H1 (cell line): ENCODE measurements around the gene MORN4. TPM values are rescaled to one million over a fixed set of nuclear protein-coding genes. Genes with fewer than 3 reads are reported as not detected.

Experiments used
- CTCF ChIA-PET: fragments of 300-600 bp; sonication (Branson Sonifier 250); formaldehyde crosslinking; loops from one replicate; lab custom pipeline; 2021; ENCODE audit not compliant: partially characterized antibody; lab: Charles Lee
- POLR2A ChIA-PET: fragments of 300-600 bp; sonication (Branson Sonifier 250); formaldehyde crosslinking; loops from one replicate; lab custom pipeline; 2021; ENCODE audit warnings: inconsistent platforms; ENCODE audit not compliant: partially characterized antibody; lab: Charles Lee
- DNase-seq, 2 experiments: peaks; one replicate each; pipeline versions ENCODE4 v3.0.0 to v3.0.0-alpha.2; 2010 to 2022; ENCODE audit warnings: low spot score in 2 of 2, low read depth in 1 of 2, mixed read lengths in 1 of 2
- FAIRE-seq: peaks from 2 replicates; lab custom pipeline; 2011; peaks lifted over from hg19 to GRCh38; lab: Jason Lieb, UNC
- H2AFZ ChIP-seq: 2 replicates; pipeline ENCODE4 v1.8.1; 2012; ENCODE audit warnings: low read length, inconsistent platforms
- H2AK5ac ChIP-seq: 2 replicates; pipeline ENCODE4 v1.6.1; 2013; ENCODE audit warnings: low read depth, low read length
- H2BK120ac ChIP-seq: replicated peaks from 2 replicates; pipeline ENCODE3; 2013; ENCODE audit warnings: low read depth, low read length, inconsistent platforms
- H2BK12ac ChIP-seq: 2 replicates; pipeline ENCODE4 v1.6.1; 2013; ENCODE audit warnings: low read depth, low read length
- H2BK15ac ChIP-seq: 2 replicates; pipeline ENCODE4 v1.6.1; 2013; ENCODE audit warnings: low read length
- H2BK20ac ChIP-seq: 2 replicates; pipeline ENCODE4 v1.6.1; 2013; ENCODE audit warnings: low read length
- H2BK5ac ChIP-seq: 2 replicates; pipeline ENCODE4 v1.6.1; 2013; ENCODE audit warnings: low read depth, low read length
- H3K14ac ChIP-seq: 2 replicates; pipeline ENCODE4 v1.6.1; 2013; ENCODE audit warnings: inconsistent platforms; ENCODE audit not compliant: insufficient read length
- H3K18ac ChIP-seq: 2 replicates; pipeline ENCODE4 v1.6.1; 2013; ENCODE audit warnings: low read length; ENCODE audit errors: extremely low read depth
- H3K23ac ChIP-seq: 2 replicates; pipeline ENCODE4 v1.6.1; 2013; ENCODE audit warnings: inconsistent platforms; ENCODE audit not compliant: insufficient read length
- H3K23me2 ChIP-seq: 2 replicates; pipeline ENCODE4 v1.6.1; 2013; ENCODE audit warnings: low read depth, low read length
- H3K27ac ChIP-seq: 2 replicates; pipeline ENCODE4 v1.6.1; 2011; ENCODE audit warnings: low read depth, low read length, inconsistent platforms
- H3K27me3 ChIP-seq, 4 experiments: replicated peaks in 1 of 4; 1 replicate in 1 of 4; 2 replicates in 3 of 4; pipeline versions ENCODE4 v1.6.1 to v1.8.1; 2011 to 2013; ENCODE audit warnings: low read length in 3 of 4, mild to moderate bottlenecking in 3 of 4, inconsistent platforms in 2 of 4, mixed read lengths in 2 of 4, moderate library complexity in 1 of 4; ENCODE audit not compliant: control insufficient read depth in 3 of 4, insufficient read depth in 3 of 4; ENCODE audit errors: extremely low read depth in 1 of 4
- H3K36me3 ChIP-seq, 4 experiments: 2 replicates each; pipeline versions ENCODE4 v1.6.1 to v1.8.1; 2011 to 2013; ENCODE audit warnings: mild to moderate bottlenecking in 4 of 4, low read length in 3 of 4, moderate library complexity in 2 of 4, control low read depth in 1 of 4, inconsistent platforms in 1 of 4; ENCODE audit not compliant: insufficient read depth in 4 of 4, control insufficient read depth in 2 of 4
- H3K4ac ChIP-seq: replicated peaks from 2 replicates; pipeline ENCODE3; 2013; ENCODE audit warnings: low read length, low read depth, mixed read lengths, inconsistent platforms; ENCODE audit not compliant: insufficient read length
- H3K4me1 ChIP-seq, 4 experiments: replicated peaks in 1 of 4; 1 replicate in 1 of 4; 2 replicates in 3 of 4; pipeline versions ENCODE4 v1.6.1 to v1.8.1; 2011 to 2013; ENCODE audit warnings: low read length in 3 of 4, inconsistent platforms in 2 of 4, mixed read lengths in 1 of 4; ENCODE audit not compliant: insufficient read depth in 4 of 4, control insufficient read depth in 3 of 4
- H3K4me2 ChIP-seq, 2 experiments: 2 replicates each; pipeline versions ENCODE4 v1.6.1 to v1.8.1; 2011 to 2013; ENCODE audit warnings: low read depth in 2 of 2, low read length in 2 of 2, control low read depth in 1 of 2, inconsistent platforms in 1 of 2, mild to moderate bottlenecking in 1 of 2; ENCODE audit not compliant: insufficient read depth in 1 of 2
- H3K4me3 ChIP-seq, 4 experiments: fragments of 200-600, 300-600 bp in 1 of 4; sonication (generic), shearing (Covaris generic), sonication (Bioruptor Twin) in 1 of 4; 2 replicates each; pipeline versions ENCODE4 v1.5.1 to v1.8.1; 2011 to 2016; ENCODE audit warnings: low read length in 4 of 4, low read depth in 3 of 4, control low read depth in 2 of 4, inconsistent platforms in 2 of 4, mild to moderate bottlenecking in 2 of 4, mixed read lengths in 1 of 4, moderate library complexity in 1 of 4; ENCODE audit not compliant: insufficient read depth in 2 of 4; ENCODE audit errors: extremely low read depth in 1 of 4
- H3K56ac ChIP-seq: replicated peaks from 2 replicates; pipeline ENCODE3; 2013; ENCODE audit warnings: low read depth, mild to moderate bottlenecking, mixed read lengths, low read length, inconsistent platforms; ENCODE audit not compliant: insufficient read length
- H3K79me1 ChIP-seq: 2 replicates; pipeline ENCODE4 v1.6.1; 2013; ENCODE audit warnings: low read depth, low read length, control low read depth
- H3K79me2 ChIP-seq, 2 experiments: 2 replicates each; pipeline versions ENCODE4 v1.6.1 to v1.8.1; 2012 to 2013; ENCODE audit warnings: low read length in 2 of 2, mild to moderate bottlenecking in 2 of 2, inconsistent platforms in 1 of 2; ENCODE audit not compliant: insufficient read depth in 2 of 2, control insufficient read depth in 1 of 2
- H3K9ac ChIP-seq, 4 experiments: replicated peaks in 1 of 4; 1 replicate in 1 of 4; 2 replicates in 3 of 4; pipeline versions ENCODE4 v1.6.1 to v1.8.1; 2011 to 2013; ENCODE audit warnings: low read depth in 3 of 4, low read length in 3 of 4, control low read depth in 2 of 4, mild to moderate bottlenecking in 2 of 4, moderate library complexity in 2 of 4, inconsistent platforms in 1 of 4; ENCODE audit errors: extremely low read depth in 1 of 4
- H3K9me3 ChIP-seq, 2 experiments: 2 replicates each; pipeline versions ENCODE4 v1.6.1 to v1.8.1; 2012 to 2013; ENCODE audit warnings: mild to moderate bottlenecking in 2 of 2, moderate library complexity in 2 of 2, control low read depth in 1 of 2, inconsistent platforms in 1 of 2, low read depth in 1 of 2, low read length in 1 of 2, mixed read lengths in 1 of 2; ENCODE audit not compliant: insufficient read depth in 2 of 2
- H4K20me1 ChIP-seq, 2 experiments: replicated peaks in 1 of 2; 2 replicates each; pipeline versions ENCODE3 to v1.8.1; 2011 to 2013; ENCODE audit warnings: inconsistent platforms in 2 of 2, low read length in 2 of 2, mild to moderate bottlenecking in 1 of 2; ENCODE audit not compliant: insufficient read depth in 2 of 2, control insufficient read depth in 1 of 2
- H4K5ac ChIP-seq: 2 replicates; pipeline ENCODE4 v1.6.1; 2013; ENCODE audit warnings: low read length, low read depth, mixed read lengths, inconsistent platforms; ENCODE audit not compliant: insufficient read length
- H4K8ac ChIP-seq: 2 replicates; pipeline ENCODE4 v1.8.0; 2013; ENCODE audit warnings: mild to moderate bottlenecking, moderate library complexity, low read length, inconsistent platforms; ENCODE audit not compliant: insufficient read depth; ENCODE audit errors: extremely low read depth
- H4K91ac ChIP-seq: replicated peaks from 2 replicates; pipeline ENCODE3; 2013; ENCODE audit warnings: low read length, mixed read lengths, inconsistent platforms; ENCODE audit not compliant: insufficient read length
- CBX8 ChIP-seq: fragments of 300-800, 300-1000 bp; sonication (generic); IDR thresholded peaks from 2 replicates; pipeline ENCODE4 v1.7.1; 2016; ENCODE audit warnings: low read depth, low read length, borderline replicate concordance
- HDAC2 ChIP-seq, 2 experiments: fragments of 300-600 bp in 1 of 2; sonication (generic) in 1 of 2; IDR thresholded peaks; 2 replicates each; pipeline ENCODE4 v1.6.1; 2011 to 2012; ENCODE audit warnings: low read depth in 2 of 2, low read length in 2 of 2, mild to moderate bottlenecking in 2 of 2, moderate library complexity in 2 of 2, borderline replicate concordance in 1 of 2, inconsistent platforms in 1 of 2
- HDAC6 ChIP-seq: IDR thresholded peaks from one replicate; pipeline ENCODE4 v1.7.1; 2012; ENCODE audit warnings: low read depth, mild to moderate bottlenecking, inconsistent platforms, low read length, moderate library complexity
- JUN ChIP-seq: IDR thresholded peaks from 2 replicates; pipeline ENCODE4 v1.6.1; 2011; ENCODE audit warnings: low read depth, mild to moderate bottlenecking, improper control_type of control experiment, low read length
- PHF8 ChIP-seq: fragments of 200-600 bp; sonication (generic); conservative IDR thresholded peaks from 2 replicates; pipeline ENCODE4 v1.7.1; 2012; ENCODE audit warnings: low read depth, mild to moderate bottlenecking, inconsistent platforms, low read length, moderate library complexity
- POLR2AphosphoS5 ChIP-seq: IDR thresholded peaks from 2 replicates; pipeline ENCODE4 v1.6.1; 2011; ENCODE audit warnings: low read depth, low read length
- RAD21 ChIP-seq, 2 experiments: IDR thresholded peaks in 1 of 2; conservative IDR thresholded peaks in 1 of 2; 2 replicates each; pipeline ENCODE4 v1.6.1; 2011; ENCODE audit warnings: low read depth in 2 of 2, low read length in 2 of 2, improper control_type of control experiment in 1 of 2, inconsistent platforms in 1 of 2, mild to moderate bottlenecking in 1 of 2, moderate library complexity in 1 of 2
- RFX5 ChIP-seq: IDR thresholded peaks from 2 replicates; pipeline ENCODE4 v1.6.1; 2011; ENCODE audit warnings: low read depth, low read length, improper control_type of control experiment, borderline replicate concordance
- WGBS, 2 experiments: shearing (Covaris generic) in 1 of 2; methylation state at CpG; one replicate each; pipeline versions ENCODE4 v1.1.6 to v1.1.7; 2013 to 2015; ENCODE audit warnings: low lambda C conversion rate in 2 of 2, mixed read lengths in 2 of 2, inconsistent platforms in 1 of 2, low coverage in 1 of 2, missing lambda C conversion rate in 1 of 2; ENCODE audit not compliant: insufficient replicate concordance in 2 of 2, insufficient coverage in 1 of 2, insufficient read length in 1 of 2; ENCODE audit errors: extremely low coverage in 1 of 2, missing lambda C conversion rate in 1 of 2; 5-methylcytosine and 5-hydroxymethylcytosine counted together
- polyA plus RNA-seq, 7 experiments: library from polyadenylated mRNA; depleted of rRNA in 3 of 7; stranded (reverse) in 5 of 7; unstranded in 2 of 7; fragments of >200 nt in 5 of 7; fragments of 200-250 nt in 2 of 7; gene quantifications; 1 replicate in 5 of 7; 2 replicates in 1 of 7; 4 replicates in 1 of 7; pipeline versions ENCODE4 v1.2.1 to v1.2.3, GENCODE V29; 2011 to 2013; ENCODE audit warnings: missing spikeins in 2 of 7, mixed read lengths in 2 of 7
- total RNA-seq: library from RNA; stranded (reverse); fragmentation: NEBNext Ultra II Directional; extraction: Animal tissue kit (Norgen Biotek cat#: 25700); gene quantifications from 2 replicates; pipeline ENCODE4 v1.2.1, GENCODE V29; 2021
- TF ChIP-seq, protein P1 (sequence below), 3 experiments: IDR thresholded peaks; 1 replicate in 2 of 3; 2 replicates in 1 of 3; pipeline versions ENCODE4 v1.5.1 to v1.6.1; 2011; ENCODE audit warnings: low read length in 3 of 3, mild to moderate bottlenecking in 3 of 3, inconsistent platforms in 2 of 3, low read depth in 1 of 3, moderate library complexity in 1 of 3; ENCODE audit not compliant: insufficient read depth in 1 of 3; ENCODE audit errors: control extremely low read depth in 1 of 3

MORN4 gene
- total and polyA plus RNA-seq, 2 of the 8 experiments (the other 6 are each of a cell fraction or from before 2014, with no cell fraction given) = 13.6 to 22.0 TPM

DNA sequence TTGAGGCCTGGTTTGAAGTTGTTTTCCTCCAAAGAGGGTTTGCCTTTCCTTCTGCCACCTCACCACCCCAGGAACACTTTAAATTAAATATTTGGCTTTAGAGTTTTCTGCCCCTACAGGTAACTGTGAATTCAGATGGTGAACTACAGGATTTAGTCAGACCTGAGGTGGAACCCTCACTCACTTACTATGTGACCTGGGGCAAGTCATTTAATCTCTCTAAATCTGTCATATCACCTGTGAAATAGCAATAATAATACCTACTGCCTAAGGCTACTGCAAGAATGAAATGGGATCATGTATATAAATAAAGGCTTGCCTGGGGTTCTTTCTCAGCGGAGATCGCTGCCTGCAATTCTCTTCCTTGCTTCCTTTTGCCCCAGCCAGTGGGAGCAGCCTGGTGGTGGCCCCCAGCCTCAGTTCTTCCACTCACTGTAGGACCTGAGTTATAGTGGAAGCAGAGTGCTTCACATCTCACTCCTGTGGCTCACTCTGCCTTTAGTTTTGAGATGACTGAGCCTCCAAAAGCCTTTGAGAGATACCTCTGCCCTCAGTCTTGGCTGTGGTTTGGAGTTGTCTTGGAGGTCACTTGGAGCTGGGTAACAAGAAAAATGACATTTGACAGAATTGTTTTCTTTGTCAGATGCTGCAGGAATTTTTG lies 66.8 kb downstream of the MORN4 start:
- H3K18ac ChIP-seq = no peak overlapping the region; the same call in 1 of the 2 replicates
- peaks cover 0 to 14% (median 2%) of the 10 kb centered on the region in 4 experiments; a peak in 4 of 8 replicates for H3K36me3 ChIP-seq
- H2BK5ac ChIP-seq = no peak overlapping the region
- WGBS, 2 experiments = 90% methylated on average over 2 of the region's 2 CpGs; no CpG with 5 or more reads in 1 of the 2 experiments
- CTCF ChIA-PET = interaction anchor here (2.1 to 12.9 kb wide), 2 partner anchors 11 to 31 kb away, joined by 10 to 169 read pairs; no protein-coding TSS in a partner anchor
- no peak overlapping the region for H4K8ac ChIP-seq
- H3K23me2 ChIP-seq = no peaks in the 10 kb centered on the region
- POLR2A ChIA-PET = no interaction called here
- no peak overlapping the region for H4K91ac ChIP-seq
- no peak overlapping the region for H4K5ac ChIP-seq
- no peak overlapping the region for H3K4me2 ChIP-seq
- no peaks in the 10 kb centered on the region; a peak in 1 of 7 replicates for H3K4me1 ChIP-seq
- no peak overlapping the region for H2AFZ ChIP-seq
- H3K14ac ChIP-seq = no peak overlapping the region
- H3K9ac ChIP-seq = no peak overlapping the region
- H3K79me1 ChIP-seq = no peaks in the 10 kb centered on the region
- peaks cover 0 to 2% of the 10 kb centered on the region in 2 experiments for H4K20me1 ChIP-seq
- H3K27ac ChIP-seq = no peak overlapping the region
- DNase-seq (no peak), FAIRE-seq (no peak)
- H3K79me2 ChIP-seq = no peaks in the 10 kb centered on the region
- no peak overlapping the region for H3K4ac ChIP-seq
- H3K23ac ChIP-seq = no peak overlapping the region
- no peak overlapping the region for H2BK15ac ChIP-seq
- no peak overlapping the region for H2BK120ac ChIP-seq
- H3K56ac ChIP-seq = no peak overlapping the region
- no peak overlapping the region for H3K4me3 ChIP-seq
- 0 out of 4 replicates have a peak, but pooled peaks cover 0 to 3% of the 10 kb centered on the region in 2 experiments for H3K9me3 ChIP-seq
- no peak overlapping the region for H2BK12ac ChIP-seq
- H3K27me3 ChIP-seq = no peaks in the 10 kb centered on the region
- no peak overlapping the region for H2AK5ac ChIP-seq
- H2BK20ac ChIP-seq = no peak overlapping the region
- TF ChIP-seq RFX5 (no peak), CBX8 (no peak), HDAC6 (no peak), JUN (no peak), PHF8 (no peak), HDAC2 (IDR thresholded peaks at IDR 0.05; ENCODE audit: borderline replicate concordance in 1 of 2, low read depth in 2 of 2, low read length in 2 of 2) (no peak), POLR2AphosphoS5 (no peak), RAD21 (IDR thresholded peaks at IDR 0.05 in 1 of 2, conservative IDR thresholded peaks at IDR 0.05 in 1 of 2; ENCODE audit: low read depth in 2 of 2, low read length in 2 of 2) (no peak)
- TF ChIP-seq, protein P1, sequence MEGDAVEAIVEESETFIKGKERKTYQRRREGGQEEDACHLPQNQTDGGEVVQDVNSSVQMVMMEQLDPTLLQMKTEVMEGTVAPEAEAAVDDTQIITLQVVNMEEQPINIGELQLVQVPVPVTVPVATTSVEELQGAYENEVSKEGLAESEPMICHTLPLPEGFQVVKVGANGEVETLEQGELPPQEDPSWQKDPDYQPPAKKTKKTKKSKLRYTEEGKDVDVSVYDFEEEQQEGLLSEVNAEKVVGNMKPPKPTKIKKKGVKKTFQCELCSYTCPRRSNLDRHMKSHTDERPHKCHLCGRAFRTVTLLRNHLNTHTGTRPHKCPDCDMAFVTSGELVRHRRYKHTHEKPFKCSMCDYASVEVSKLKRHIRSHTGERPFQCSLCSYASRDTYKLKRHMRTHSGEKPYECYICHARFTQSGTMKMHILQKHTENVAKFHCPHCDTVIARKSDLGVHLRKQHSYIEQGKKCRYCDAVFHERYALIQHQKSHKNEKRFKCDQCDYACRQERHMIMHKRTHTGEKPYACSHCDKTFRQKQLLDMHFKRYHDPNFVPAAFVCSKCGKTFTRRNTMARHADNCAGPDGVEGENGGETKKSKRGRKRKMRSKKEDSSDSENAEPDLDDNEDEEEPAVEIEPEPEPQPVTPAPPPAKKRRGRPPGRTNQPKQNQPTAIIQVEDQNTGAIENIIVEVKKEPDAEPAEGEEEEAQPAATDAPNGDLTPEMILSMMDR (IDR thresholded peaks at IDR 0.05; ENCODE audit: control extremely low read depth in 1 of 3, insufficient read depth in 1 of 3, low read depth in 1 of 3, low read length in 3 of 3) = no peak
